ENCODE results near the gene LSS. TPM values are rescaled to one million over a fixed set of nuclear protein-coding genes. Genes with fewer than 3 reads are reported as not detected.
"Not testable (repeated sequence)": the region's sequence is repeated elsewhere in the genome, so short reads cannot be mapped to it uniquely, and the experiment has no call there.

The LSS gene
- total RNA-seq, 2 donors from 2014 or later = 30.8 to 43.8 TPM

GRCh38 chr21:46150491-46151121, 78.0 kb downstream of the LSS start:
- no peak for ATAC-seq (replicated peaks)
- Mint-ChIP-seq H3K36me3 (ENCODE audit: low read depth) (no peaks in the 10 kb centered on the region), H3K9me3 (no peaks in the 10 kb centered on the region), H3K4me1 (no peaks in the 10 kb centered on the region), H3K27me3 (no peaks in the 10 kb centered on the region), H3K4me3 (no peak overlapping the region), H3K27ac (no peak overlapping the region)

DNA sequence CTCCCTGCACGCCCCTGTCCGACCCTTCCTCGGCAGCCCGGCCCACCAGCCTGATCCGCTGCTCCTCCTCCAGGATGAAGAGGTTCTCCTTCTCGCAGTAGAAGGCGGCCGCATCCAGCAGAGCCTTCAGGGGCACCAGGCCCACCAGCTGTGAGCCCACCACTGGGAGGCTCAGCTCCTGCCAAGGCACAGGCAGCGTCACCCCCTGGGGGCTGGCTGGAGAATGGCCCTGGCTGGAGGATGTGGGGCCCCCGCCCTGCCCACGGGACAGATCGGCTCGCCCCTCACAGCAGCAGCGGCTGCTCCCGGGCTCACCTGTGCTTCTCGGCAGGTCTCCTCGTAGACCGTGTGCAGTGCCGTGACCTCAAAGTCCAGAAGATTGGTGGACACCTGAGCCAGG, 78.5 kb downstream of the LSS start:
- H3K9me3 Mint-ChIP-seq = no peaks in the 10 kb centered on the region

DNA sequence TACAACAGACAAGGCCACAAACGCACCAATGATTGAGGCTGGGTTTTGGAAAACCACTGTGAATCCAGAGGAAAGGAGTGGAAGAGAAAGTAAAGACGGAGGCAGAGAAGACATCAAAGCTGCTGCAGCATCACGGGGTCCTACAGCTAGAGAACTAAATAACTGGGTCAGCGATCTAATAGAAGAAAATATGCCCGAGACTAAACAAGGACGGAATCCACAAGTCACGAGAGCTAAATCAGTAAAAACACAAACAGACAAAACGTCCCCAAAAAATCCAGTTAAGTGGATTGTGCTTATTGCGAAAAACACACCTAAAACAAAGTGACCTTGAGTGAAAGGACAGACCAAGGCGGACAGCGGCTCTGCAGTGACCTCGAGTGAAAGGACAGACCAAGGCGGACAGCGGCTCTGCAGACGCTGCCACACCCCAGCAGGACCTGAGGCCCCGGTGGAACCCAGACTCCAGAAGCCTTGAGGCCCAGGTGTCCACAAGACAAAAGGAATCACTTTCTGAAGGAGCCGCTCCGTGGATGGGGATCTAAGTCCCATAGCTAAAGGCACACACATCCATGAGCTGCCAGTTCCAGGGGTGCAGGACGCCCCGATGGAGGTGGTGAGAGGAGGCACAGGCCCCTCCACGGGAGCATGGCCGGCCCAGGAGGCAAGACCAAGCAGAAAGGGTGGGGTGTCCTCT, 79.2 kb downstream of the LSS start:
- Mint-ChIP-seq H3K27me3 (no peaks in the 10 kb centered on the region), H3K4me1 (no peaks in the 10 kb centered on the region), H3K4me3 (no peak overlapping the region), H3K36me3 (ENCODE audit: low read depth) (no peaks in the 10 kb centered on the region), H3K9me3 (no peaks in the 10 kb centered on the region), H3K27ac (no peak overlapping the region)
- no peak for ATAC-seq (replicated peaks)

More for the DNA sequence above, 78.5 kb downstream of the LSS start:
- H3K27ac Mint-ChIP-seq = no peak overlapping the region
- H3K27me3 Mint-ChIP-seq = no peaks in the 10 kb centered on the region
- H3K4me1 Mint-ChIP-seq = no peaks in the 10 kb centered on the region
- no peak overlapping the region for H3K4me3 Mint-ChIP-seq
- H3K36me3 Mint-ChIP-seq (ENCODE audit: low read depth) = no peaks in the 10 kb centered on the region
- no peak for ATAC-seq (replicated peaks)

GRCh38 chr21:46148106-46148505, 80.5 kb downstream of the LSS start:
- no peak overlapping the region for H3K4me3 Mint-ChIP-seq
- H3K4me1 Mint-ChIP-seq = no peaks in the 10 kb centered on the region
- no peaks in the 10 kb centered on the region for H3K9me3 Mint-ChIP-seq
- H3K27ac Mint-ChIP-seq = no peak overlapping the region
- H3K36me3 Mint-ChIP-seq (ENCODE audit: low read depth) = no peaks in the 10 kb centered on the region
- ATAC-seq (replicated peaks) = no peak
- H3K27me3 Mint-ChIP-seq = no peaks in the 10 kb centered on the region

DNA sequence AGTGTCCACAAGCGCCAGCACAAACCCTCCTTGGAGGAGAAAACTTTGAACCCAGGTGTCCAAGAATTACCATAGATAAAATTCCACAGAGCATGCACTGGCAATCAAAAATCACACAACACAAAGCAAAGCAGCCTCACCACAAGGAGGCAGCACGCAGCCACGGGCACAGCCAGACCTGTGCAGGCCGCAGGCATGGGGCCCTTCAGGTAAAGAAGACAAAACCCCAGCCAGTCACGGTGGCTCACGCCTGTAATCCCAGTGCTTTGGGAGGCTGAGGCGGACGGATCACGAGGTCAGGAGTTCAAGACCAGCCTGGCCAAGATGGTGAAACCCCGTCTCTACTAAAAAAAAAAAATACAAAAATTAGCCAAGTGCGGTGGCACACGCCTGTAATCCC, 81.1 kb downstream of the LSS start:
- H3K4me3 Mint-ChIP-seq; H3K9me3 Mint-ChIP-seq; H3K36me3 Mint-ChIP-seq (ENCODE audit: low read depth); H3K27ac Mint-ChIP-seq; H3K27me3 Mint-ChIP-seq; H3K4me1 Mint-ChIP-seq: not testable (repeated sequence)
- peak; percentile 21 for ATAC-seq (replicated peaks)

- H3K36me3 Mint-ChIP-seq (ENCODE audit: low read depth) = no peaks in the 10 kb centered on the region
- H3K27ac Mint-ChIP-seq = no peak overlapping the region
- no peaks in the 10 kb centered on the region for H3K9me3 Mint-ChIP-seq
- H3K4me3 Mint-ChIP-seq = no peak overlapping the region
- H3K4me1 Mint-ChIP-seq = no peaks in the 10 kb centered on the region
- no peak for ATAC-seq (replicated peaks)
- H3K27me3 Mint-ChIP-seq = no peaks in the 10 kb centered on the region
Measured at GRCh38 chr21:46146856-46147255, 81.7 kb downstream of the LSS start.

GRCh38 chr21:46145840-46146691, 82.5 kb downstream of the LSS start:
- no peaks in the 10 kb centered on the region for H3K4me1 Mint-ChIP-seq
- H3K36me3 Mint-ChIP-seq (ENCODE audit: low read depth) = no peaks in the 10 kb centered on the region
- no peaks in the 10 kb centered on the region for H3K9me3 Mint-ChIP-seq
- no peak overlapping the region for H3K27ac Mint-ChIP-seq
- no peak for ATAC-seq (replicated peaks)
- H3K27me3 Mint-ChIP-seq = no peaks in the 10 kb centered on the region
- H3K4me3 Mint-ChIP-seq = no peak overlapping the region

- Mint-ChIP-seq H3K4me1 (no peaks in the 10 kb centered on the region), H3K36me3 (ENCODE audit: low read depth) (no peaks in the 10 kb centered on the region), H3K9me3 (no peaks in the 10 kb centered on the region), H3K27me3 (no peaks in the 10 kb centered on the region), H3K27ac (no peak overlapping the region), H3K4me3 (peak overlapping the region; percentile 85)
- no peak for ATAC-seq (replicated peaks)
Measured at GRCh38 chr21:46145159-46145839, 83.3 kb downstream of the LSS start.

- Mint-ChIP-seq H3K4me3 (peak overlapping the region; percentile 85), H3K9me3 (no peaks in the 10 kb centered on the region), H3K36me3 (ENCODE audit: low read depth) (no peaks in the 10 kb centered on the region), H3K27me3 (no peaks in the 10 kb centered on the region), H3K27ac (peak overlapping the region; percentile 93), H3K4me1 (no peaks in the 10 kb centered on the region)
- ATAC-seq (replicated peaks) = no peak
Measured at GRCh38 chr21:46144464-46145070, 84.0 kb downstream of the LSS start.

- no peak for ATAC-seq (replicated peaks)
- Mint-ChIP-seq H3K27me3 (peaks cover 3% of the 10 kb centered on the region), H3K27ac (peak overlapping the region; percentile 93), H3K4me1 (no peaks in the 10 kb centered on the region), H3K36me3 (ENCODE audit: low read depth) (no peaks in the 10 kb centered on the region), H3K4me3 (peak overlapping the region; percentile 85), H3K9me3 (no peaks in the 10 kb centered on the region)
Measured at GRCh38 chr21:46142582-46143473, 85.7 kb downstream of the LSS start.

DNA sequence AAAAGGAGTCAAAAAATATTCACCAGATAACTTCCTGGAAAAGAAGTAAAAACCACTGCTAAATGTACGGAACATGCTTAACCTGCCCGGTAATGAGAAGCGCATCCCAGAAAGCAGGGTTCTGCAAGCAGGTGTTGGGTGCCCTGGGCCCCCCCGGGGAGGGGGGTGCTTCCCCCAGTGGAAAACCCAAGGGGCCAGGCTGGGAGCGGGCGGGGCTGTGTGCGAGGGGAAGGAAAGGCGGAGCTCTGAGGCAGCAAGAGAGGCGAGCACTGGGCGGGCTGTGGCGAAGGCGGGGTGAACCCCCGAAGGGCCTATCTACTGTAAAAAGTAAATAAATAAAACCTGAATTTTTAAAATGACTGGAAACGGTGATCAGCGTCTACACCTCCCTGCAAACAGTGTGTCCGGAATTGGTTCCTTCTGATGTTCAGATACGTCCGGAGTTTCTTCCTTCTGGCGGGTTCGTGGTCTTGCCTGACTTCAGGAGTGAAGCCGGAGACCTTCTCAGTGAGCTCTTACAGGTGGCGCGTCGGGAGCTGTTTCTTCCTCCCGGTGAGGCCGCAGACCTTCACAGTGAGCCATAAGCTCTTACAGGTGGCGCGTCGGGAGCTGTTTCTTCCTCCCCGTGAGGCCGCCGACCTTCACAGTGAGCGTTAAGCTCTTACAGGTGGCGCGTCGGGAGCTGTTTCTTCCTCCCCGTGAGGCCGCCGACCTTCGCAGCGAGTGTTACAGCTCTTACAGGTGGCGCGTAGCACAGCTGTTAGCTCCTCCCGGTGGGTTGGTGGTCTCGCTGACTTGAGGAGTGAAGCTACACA, 86.6 kb downstream of the LSS start:
- no peaks in the 10 kb centered on the region for H3K36me3 Mint-ChIP-seq (ENCODE audit: low read depth)
- no peak overlapping the region for H3K27ac Mint-ChIP-seq
- H3K4me1 Mint-ChIP-seq = no peaks in the 10 kb centered on the region
- no peaks in the 10 kb centered on the region for H3K9me3 Mint-ChIP-seq
- no peak for ATAC-seq (replicated peaks)
- peaks cover 4% of the 10 kb centered on the region for H3K27me3 Mint-ChIP-seq
- H3K4me3 Mint-ChIP-seq = no peak overlapping the region

- not testable (repeated sequence) for H3K4me1 Mint-ChIP-seq; H3K36me3 Mint-ChIP-seq (ENCODE audit: low read depth); H3K9me3 Mint-ChIP-seq; ATAC-seq (replicated peaks); H3K4me3 Mint-ChIP-seq; H3K27me3 Mint-ChIP-seq; H3K27ac Mint-ChIP-seq
Measured at GRCh38 chr21:46140352-46141003, 88.1 kb downstream of the LSS start.

Data from activated T-helper 17 cell treated with anti-CD3 and anti-CD28 coated beads, Interleukin-2, amount 50 U/mL, for 72 hours (primary cell).